IPS-18c (cell line): ENCODE results near the gene OVOL2.

Source experiments
- H3K4me3 ChIP-seq: 2 replicates; pipeline ENCODE4 v1.7.0; 2013; ENCODE audit warnings: low read depth, mild to moderate bottlenecking, low read length, moderate library complexity; ENCODE audit not compliant: insufficient read depth
- H3K9me3 ChIP-seq: one replicate; pipeline ENCODE4 v1.6.1; 2013; ENCODE audit warnings: mild to moderate bottlenecking, low read length, moderate library complexity; ENCODE audit not compliant: control insufficient read depth, insufficient read depth

Gene OVOL2

GRCh38 chr20:18005170-18005989 is 52.3 kb downstream of the OVOL2 start:
- H3K4me3 ChIP-seq = no peak overlapping the region
- no peaks in the 10 kb centered on the region for H3K9me3 ChIP-seq

DNA sequence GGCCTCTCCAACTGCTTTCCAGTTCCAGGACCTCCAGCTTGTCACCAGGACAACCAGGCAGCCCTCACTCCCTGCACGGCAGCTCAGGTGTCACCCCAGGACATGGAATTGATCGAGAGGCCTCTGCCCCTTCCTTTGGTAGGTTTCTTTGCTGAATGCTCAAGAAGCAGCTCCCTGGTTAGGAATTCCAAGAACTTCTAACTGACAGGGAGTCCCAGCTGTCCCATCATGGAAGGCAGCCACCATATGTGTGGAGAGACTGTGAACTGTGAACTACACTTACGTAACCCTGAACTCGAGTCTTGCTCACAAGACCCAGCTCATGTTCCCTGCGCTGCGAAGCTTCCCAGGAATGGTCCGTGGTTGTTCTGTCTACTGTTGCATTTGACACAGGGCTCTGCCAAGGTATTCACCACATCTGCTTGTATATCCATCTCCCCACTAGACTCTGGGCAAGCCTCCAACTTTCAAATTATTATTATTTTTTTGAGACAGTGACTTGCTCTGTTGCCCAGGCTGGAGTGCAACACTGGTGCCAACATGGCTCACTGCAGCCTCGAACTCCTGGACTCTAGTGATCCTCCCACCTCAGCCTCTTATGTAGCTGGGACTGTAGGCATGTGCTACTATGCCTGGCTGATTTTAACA is 53.2 kb downstream of the OVOL2 start:
- no peak overlapping the region for H3K4me3 ChIP-seq
- H3K9me3 ChIP-seq = no peaks in the 10 kb centered on the region

- H3K4me3 ChIP-seq = no peak overlapping the region
- H3K9me3 ChIP-seq = no peaks in the 10 kb centered on the region
Measured at GRCh38 chr20:18003897-18004296, 53.8 kb downstream of the OVOL2 start.

DNA sequence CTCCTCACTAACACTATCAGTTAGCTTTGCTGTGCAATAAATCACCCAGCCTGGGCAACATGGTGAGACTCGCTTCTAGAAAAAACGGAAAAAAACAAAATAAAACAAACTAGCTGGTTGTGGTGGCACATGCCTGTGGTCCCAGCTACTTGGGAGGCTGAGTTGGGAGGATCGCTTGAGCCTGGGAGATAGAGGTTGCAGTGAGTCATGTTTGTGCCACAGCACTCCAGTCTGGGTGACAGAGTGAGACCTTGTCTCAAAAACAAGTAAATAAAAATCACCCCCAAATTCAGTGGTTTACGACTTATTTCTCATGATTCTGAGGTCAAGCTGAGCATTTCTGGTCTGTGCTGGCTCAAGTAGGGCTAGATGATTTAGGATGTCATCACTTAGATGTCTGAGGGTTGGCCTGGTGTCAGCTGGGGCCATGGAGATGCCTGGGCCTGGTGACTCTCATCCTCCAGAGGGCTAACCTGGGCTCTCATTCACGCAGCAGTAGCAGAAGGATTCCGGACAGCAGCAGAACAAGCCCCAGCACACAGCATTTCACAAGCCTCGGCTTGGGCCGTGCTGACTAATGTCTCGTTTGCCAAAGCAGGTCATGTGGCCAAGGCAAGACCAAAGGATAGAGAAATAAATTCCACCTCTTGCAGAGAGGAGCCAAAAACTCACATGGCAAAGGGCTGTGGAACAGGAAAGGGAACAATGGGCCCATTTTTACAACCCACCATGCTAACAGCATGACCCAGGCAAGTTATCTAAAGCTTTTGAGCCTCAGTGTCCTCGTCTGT is 56.4 kb downstream of the OVOL2 start:
- no peak overlapping the region for H3K4me3 ChIP-seq
- H3K9me3 ChIP-seq = no peaks in the 10 kb centered on the region

GRCh38 chr20:17999566-17999965 is 58.1 kb downstream of the OVOL2 start:
- Histone ChIP-seq H3K9me3 (no peaks in the 10 kb centered on the region), H3K4me3 (no peak overlapping the region)

- H3K9me3 ChIP-seq = no peaks in the 10 kb centered on the region
- H3K4me3 ChIP-seq = no peak overlapping the region
Measured at GRCh38 chr20:17998446-17998845, 59.3 kb downstream of the OVOL2 start.

DNA sequence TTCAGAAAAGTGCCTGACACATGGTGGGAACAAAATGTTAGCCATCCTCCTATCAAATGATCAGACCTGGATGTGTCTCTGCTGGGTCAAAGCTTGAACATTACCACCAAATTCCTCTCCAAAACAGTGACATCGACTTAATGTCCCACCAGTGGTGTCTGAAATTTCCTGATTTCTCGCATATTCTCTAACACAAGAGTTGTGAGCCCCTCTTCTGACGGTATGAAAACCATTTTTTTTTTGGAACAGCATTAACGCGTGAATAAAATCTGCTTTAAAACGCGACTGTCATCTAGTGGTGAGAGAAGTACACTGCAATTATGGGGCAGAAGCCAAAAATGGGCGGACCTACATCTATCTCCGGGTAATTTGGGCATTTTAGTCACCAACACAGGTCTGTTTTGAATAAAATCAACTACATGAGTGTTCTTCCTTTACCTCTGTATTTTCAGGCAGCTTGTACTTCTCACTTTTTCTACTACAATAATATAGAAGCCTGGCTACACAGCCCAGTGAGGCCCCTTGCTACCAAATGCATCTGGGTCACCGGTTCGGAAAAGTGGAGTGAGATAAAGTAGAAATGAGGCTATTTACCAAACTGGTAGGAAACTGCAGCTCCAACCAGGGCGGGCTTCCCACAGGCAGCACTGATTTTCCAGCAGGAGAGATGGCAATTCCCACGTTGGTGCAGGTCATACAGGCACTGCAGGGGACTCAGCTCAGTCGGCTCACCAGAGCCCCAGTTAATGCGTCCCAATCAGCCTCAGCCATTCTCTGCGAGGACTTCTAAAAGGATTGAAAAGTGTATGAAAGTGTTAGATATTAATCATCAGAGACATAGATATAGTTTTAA is 61.5 kb downstream of the OVOL2 start:
- no peaks in the 10 kb centered on the region for H3K9me3 ChIP-seq
- H3K4me3 ChIP-seq = no peak overlapping the region

DNA sequence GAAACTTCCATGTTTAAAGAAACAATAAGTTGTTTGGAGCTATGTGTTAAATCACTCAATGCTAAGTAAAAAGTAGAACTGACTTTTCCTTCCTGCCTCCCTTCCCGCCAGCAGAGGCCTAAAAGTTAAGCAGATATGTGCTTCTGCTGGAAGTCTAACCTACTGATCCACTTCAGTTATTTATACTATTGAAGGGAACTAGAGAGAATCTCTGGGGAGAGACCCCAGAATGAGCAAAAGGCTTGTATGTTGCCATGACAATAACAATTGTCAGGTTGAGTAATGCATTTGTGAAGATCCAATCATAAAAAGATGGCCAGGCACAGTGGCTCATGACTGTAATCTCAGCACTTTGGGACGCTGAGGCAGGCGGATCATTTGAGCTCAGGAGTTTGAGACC is 64.2 kb downstream of the OVOL2 start:
- no peak overlapping the region for H3K4me3 ChIP-seq
- no peaks in the 10 kb centered on the region for H3K9me3 ChIP-seq

GRCh38 chr20:17992847-17993513 is 64.7 kb downstream of the OVOL2 start:
- no peaks in the 10 kb centered on the region for H3K9me3 ChIP-seq
- H3K4me3 ChIP-seq = no peak overlapping the region

DNA sequence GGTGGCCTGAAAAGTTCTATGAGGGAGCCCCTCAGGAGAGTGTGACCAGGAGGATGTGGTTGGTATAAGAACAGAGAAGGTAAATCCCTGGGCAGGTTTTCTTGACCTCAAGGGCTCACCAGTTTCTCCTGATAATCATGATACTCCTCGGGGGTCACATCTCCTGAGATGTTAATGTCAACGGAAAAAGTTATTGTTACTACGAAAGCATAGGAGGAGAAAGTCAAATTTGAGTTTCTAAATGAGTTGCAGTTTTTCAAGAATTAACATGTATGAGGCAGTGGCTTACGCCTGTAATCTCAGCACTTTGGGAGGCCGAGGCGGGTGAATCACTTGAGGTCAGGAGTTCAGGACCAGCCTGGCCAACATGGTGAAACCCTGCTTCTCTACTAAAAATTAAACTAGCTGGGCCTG is 65.5 kb downstream of the OVOL2 start:
- H3K9me3 ChIP-seq = no peaks in the 10 kb centered on the region
- H3K4me3 ChIP-seq = no peak overlapping the region

- Histone ChIP-seq H3K9me3 (no peaks in the 10 kb centered on the region), H3K4me3 (no peak overlapping the region)
Measured at GRCh38 chr20:17990278-17990972, 67.3 kb downstream of the OVOL2 start.

GRCh38 chr20:17987988-17988387 is 69.7 kb downstream of the OVOL2 start:
- no peaks in the 10 kb centered on the region for H3K9me3 ChIP-seq
- no peak overlapping the region for H3K4me3 ChIP-seq

DNA sequence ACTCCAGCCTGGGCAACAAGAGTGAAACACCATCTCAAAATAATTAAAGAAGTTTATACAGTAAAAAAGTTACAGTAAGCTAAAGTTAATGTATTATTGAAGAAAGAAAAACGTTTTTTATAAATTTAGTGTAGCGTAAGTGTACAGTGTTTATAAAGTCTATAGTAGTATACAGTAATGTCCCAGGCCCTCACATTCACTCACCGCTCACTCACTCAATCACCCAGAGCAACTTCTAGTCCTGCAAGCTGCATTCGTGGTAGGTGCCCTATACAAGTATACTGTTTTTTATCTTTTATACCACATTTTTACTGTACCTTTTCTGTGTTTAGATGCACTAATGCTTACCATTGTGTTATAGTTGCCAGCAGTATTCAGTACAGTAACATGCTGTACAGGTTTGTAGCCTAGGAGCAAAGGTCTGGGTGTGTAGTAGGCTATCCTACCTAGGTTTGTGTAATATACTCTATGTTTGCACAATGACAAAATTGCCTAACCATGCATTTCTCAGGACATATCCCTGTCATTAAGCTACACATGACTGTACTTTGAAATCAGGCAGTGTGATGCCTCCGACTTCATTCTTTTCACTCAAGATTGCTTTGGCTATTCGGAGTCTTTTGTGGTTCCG is 72.2 kb downstream of the OVOL2 start:
- no peak overlapping the region for H3K4me3 ChIP-seq
- H3K9me3 ChIP-seq = no peaks in the 10 kb centered on the region

- Histone ChIP-seq H3K4me3 (no peak overlapping the region), H3K9me3 (no peaks in the 10 kb centered on the region)
Measured at GRCh38 chr20:17976305-17976704, 81.4 kb downstream of the OVOL2 start.
